HG03108 (cell line): ENCODE measurements around the gene TLR9.
"Not testable (repeated sequence)": the region's sequence is repeated elsewhere in the genome, so short reads cannot be mapped to it uniquely, and the experiment has no call there.

ENCODE experiments used
- ATAC-seq: cut with Tn5 transposase; IDR thresholded peaks from one replicate; pipeline ENCODE4 v1.9.1; 2021; ENCODE audit warnings: moderate library complexity; ENCODE audit not compliant: unreplicated experiment

The TLR9 gene

GRCh38 chr3:52196977-52197376 lies 28.5 kb downstream of the TLR9 start:
- ATAC-seq = no peak

DNA sequence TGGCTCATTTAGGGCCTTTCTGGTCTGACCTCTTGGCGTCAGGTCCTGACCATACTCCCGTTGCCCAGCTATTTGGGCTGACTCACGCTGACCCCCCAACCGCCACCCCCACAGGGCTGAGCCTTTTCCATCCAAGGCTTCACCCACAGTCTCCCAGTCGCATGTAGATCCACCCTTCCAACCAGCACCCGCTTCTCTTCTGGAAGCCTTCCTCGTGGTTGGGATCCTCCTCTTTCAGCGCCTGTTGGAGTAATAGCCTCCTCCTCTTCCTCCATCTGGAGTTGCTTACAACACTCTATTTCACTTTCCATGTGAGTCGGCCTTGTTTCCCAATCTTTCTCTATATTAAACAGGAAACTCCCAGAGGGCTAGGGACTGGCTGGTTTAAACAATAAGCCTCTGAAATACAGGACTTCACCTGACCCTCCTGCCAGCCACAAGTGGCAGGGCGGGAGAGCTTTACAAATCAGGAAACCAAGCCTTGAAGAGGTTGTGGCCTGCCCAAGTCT lies 29.6 kb downstream of the TLR9 start:
- no peak for ATAC-seq

DNA sequence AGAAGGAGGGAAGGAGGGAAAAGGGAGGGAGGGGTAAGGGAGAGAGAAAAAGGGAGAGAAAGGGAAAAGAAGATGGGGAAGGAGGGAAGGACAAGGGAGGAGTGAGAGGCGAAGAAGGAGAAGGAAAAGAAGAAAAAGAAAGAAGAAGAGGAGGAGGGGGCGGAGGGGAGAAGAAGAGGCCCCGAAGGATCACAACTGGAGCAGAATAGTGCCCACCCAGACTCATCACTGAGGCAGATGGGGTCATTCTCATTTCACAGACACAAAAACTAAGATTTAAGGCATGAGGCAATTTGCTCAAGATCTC lies 30.2 kb downstream of the TLR9 start:
- ATAC-seq = no peak

- ATAC-seq = no peak
Measured at GRCh38 chr3:52194485-52195290, 30.8 kb downstream of the TLR9 start.

DNA sequence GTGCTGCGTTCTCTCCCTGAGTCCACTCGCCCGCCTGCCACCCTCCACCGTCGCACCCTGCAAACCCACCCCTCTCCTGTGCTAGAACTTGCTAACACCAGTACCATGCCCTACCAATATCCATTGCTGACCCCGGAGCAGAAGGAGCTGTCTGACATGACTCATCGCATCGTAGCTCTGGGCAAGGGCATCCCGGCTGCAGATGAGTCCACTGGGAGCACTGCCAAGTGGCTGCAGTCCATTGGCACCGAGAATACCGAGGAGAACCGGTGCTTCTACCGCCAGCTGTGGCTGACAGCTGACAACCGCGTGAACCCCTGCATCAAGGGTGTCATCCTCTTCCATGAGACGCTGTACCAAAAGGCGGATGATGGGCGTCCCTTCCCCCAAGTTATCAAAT lies 32.4 kb downstream of the TLR9 start:
- no peak for ATAC-seq

DNA sequence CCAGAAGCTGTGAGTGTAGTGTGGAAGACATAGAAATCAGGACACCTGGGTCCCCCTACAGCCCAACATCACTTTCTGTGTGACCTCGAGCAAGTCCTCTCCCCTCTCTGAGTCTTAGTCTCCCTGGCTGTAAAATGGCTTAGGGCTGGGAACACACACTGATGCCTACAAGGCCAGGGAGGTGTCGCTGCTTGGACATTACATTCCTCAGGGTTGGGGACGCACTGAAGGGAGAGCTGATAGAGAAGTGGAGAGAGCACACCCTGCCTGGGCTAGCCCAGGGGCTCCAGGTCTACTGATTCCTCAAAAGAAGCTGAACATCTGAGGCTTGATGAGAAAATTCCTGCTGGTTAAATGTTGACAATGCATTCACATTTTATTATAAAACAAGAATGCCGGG lies 33.8 kb downstream of the TLR9 start:
- ATAC-seq = no peak

DNA sequence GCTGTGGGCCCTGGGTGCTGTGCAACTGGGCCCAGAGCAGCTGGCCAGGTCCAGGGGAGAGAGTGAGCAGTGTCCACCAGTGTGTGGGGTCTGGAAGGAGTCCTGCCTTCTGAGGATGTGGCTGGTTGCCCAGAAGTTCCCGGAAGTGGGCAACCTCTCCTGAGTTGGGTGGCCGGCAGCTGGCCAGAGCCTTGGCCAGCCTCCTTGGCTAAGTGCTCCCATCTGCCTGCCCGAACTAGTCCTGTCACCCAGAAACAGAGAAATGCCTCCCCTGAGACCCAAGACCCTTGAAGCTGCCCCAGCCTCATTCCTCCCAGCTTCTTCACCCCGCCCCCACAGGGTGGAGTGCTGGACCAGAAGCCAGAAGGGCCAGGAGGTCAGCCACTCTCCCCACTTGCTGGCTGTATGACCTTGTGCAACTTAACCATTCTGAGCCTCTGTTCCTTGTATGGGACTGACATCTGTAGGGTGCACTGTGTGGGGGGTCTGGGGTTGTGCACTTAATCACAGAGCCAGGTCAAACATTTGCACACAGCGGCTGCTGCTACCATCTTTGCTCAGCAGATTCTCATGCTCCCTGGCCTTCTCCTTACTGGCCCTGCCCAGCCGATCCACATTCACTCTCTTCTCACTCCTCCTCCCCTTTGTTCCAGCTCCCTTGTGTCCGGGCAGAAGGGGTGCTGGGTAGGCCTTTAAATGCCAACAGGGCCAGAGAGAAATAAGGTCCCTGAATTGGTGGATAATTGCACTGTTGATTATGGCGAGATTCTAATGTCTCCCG lies 35.0 kb downstream of the TLR9 start:
- ATAC-seq = no peak

DNA sequence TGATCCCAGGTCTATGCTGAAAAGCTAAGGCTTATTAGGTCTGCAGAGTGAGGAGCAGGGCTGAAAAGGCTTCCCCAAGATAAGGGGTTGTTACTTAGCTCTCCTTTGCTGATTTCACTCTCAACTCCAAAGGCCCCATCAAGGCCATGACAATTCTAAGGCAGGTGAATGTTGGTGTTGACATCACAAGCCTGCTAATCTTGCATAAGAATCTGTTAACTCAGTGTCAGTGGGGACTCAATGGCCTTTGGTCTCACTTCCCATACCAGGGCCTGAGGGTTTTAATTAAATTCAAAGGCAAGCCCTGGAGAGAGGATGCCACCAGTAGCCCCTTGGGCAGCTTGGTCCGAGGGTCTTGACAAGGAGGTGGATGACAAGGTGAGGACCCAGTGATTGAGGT lies 36.9 kb downstream of the TLR9 start:
- no peak for ATAC-seq

DNA sequence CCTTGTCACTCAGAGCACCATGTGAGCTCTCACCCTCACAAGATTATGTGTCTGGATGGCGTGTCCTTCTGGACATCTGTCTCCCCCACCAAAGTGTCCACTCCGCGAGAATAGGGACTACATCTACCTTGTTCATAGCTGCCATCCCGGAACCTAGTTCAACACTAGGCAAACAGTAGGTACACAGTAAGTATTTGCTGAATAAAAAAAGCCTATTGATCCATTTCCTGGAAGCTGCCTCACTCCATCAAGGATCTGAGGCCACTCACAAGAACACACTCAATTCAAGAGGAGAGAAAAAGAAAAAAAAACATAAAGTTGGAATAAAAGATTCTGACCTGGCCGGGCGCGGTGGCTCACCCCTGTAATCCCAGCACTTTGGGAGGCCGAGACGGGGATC lies 38.7 kb downstream of the TLR9 start:
- ATAC-seq = no peak

GRCh38 chr3:52185837-52186236 lies 39.6 kb downstream of the TLR9 start:
- ATAC-seq = no peak

DNA sequence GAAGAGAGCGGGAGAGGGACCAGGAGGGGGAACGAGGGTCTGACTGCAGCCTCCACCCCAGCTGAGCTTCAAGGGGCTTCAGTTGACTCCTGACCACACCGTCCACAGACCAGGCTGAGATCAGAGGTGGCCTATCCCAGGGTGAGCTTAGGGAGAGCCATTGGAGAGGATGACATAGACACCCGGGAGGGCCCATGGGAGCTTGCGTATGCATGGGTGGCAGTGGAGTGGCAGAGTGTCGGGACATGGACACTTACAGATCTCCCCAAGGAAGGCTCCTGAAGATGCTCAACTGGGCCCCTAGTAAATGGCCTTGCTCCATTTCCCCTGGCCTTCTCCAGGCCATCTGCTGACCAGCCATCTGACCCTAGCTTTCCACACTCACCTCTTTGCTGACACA lies 40.1 kb downstream of the TLR9 start:
- ATAC-seq = no peak

- ATAC-seq = no peak
Measured at GRCh38 chr3:52184690-52185089, 40.8 kb downstream of the TLR9 start.

- no peak for ATAC-seq
Measured at GRCh38 chr3:52183786-52184445, 41.5 kb downstream of the TLR9 start.

GRCh38 chr3:52182691-52183090 lies 42.8 kb downstream of the TLR9 start:
- no peak for ATAC-seq

- no peak for ATAC-seq
Measured at GRCh38 chr3:52182196-52182595, 43.2 kb downstream of the TLR9 start.

GRCh38 chr3:52181543-52181942 lies 43.9 kb downstream of the TLR9 start:
- no peak for ATAC-seq

- no peak for ATAC-seq
Measured at GRCh38 chr3:52178537-52178936, 46.9 kb downstream of the TLR9 start.

GRCh38 chr3:52178126-52178525 lies 47.3 kb downstream of the TLR9 start:
- ATAC-seq = not testable (repeated sequence)

DNA sequence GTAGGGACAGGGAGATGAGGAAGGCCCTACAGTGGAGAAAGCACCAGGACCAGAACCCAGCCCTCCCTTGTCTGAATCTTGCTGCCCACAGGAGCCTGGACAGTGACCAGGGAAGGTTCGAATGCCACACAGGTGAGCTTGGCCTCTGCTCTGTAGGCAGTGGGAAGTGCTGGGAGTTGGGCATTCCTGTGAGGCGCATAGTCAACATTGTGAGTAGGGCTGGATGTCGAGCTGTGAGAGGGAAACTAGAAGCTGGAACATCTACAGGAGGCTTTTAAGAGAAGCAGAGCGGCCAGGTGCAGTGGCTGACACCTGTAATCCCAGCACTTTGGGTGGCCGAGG lies 47.8 kb downstream of the TLR9 start:
- ATAC-seq = no peak

DNA sequence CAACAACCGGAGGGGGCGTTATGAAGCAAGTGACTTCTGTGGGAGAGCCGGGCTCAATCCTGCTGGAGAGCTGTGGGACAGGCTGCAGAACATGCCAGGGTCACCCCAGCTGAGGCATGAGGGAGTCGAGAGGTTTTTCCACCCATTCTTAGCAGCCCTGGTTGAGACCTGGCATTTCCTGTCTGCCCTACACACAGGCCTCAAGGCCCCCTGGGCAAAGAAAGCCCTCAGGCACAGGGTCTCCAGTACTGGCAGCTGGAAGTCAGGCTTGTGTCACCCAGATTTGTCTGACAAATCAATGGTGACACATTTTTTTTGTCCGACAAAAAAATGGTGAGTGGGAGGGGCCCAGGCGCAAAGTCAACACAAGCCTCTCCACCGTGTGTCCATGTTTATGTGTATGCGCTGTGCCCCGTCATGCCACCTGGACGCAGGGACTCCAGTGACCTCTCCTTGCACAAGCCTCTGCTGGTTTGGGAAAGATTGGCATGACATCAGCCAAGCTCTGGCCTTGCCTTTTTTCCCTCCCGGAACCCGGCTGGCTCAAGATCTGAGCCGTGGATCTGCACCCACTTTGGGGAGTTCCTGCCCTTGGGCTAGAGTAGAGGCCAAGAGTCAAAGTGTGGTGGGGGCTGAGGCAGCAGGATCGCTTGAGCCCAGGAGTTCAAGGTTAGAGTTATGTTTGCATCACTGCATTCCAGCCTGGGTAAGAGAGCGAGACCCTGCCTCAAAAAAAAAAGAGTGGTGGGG lies 48.3 kb downstream of the TLR9 start:
- no peak for ATAC-seq

DNA sequence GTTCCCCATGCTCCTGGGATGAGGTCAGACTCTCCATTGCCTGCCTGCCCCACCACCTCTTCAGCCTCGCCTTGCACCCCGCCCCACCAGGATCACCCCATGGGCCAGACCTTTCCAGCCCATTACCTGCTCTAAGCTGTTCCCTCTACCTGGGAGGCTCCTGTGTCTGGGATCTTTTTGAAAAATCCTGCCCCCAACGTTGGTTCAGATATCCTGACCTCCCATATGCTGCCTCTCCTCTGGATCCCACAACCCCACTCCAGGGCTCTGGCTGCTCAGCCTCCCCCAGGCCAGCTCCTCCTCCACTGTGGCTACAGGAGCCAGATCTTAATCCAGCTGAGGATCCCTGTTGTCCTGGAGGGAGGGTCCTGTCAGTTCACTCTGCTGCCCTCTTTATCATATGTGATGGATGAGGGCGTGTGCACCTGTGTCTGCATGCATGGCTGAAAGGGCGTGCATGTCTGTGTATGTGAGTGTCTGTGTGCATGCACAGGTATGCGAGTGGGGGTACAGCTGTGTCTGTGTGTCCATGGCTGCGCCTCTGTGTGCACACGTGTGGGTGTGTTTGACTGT lies 49.2 kb downstream of the TLR9 start:
- no peak for ATAC-seq
